HG02852 (cell line): Measurements from ENCODE around the gene FAM222B.

Experiments
- ATAC-seq: cut with Tn5 transposase; IDR thresholded peaks from one replicate; pipeline ENCODE4 v1.9.1; 2021; ENCODE audit warnings: mild to moderate bottlenecking, moderate library complexity; ENCODE audit not compliant: unreplicated experiment

Gene FAM222B

GRCh38 chr17:28777178-28777577 lies 65.4 kb downstream of the FAM222B start:
- ATAC-seq: no peak

GRCh38 chr17:28774206-28774605 lies 68.4 kb downstream of the FAM222B start:
- ATAC-seq: no peak

GRCh38 chr17:28773736-28774135 lies 68.9 kb downstream of the FAM222B start:
- ATAC-seq: no peak

- no peak for ATAC-seq
Measured at GRCh38 chr17:28765038-28765437, 77.6 kb downstream of the FAM222B start.

- ATAC-seq: no peak
Measured at GRCh38 chr17:28763804-28764266, 78.8 kb downstream of the FAM222B start.

- peak; percentile 52 for ATAC-seq
Measured at GRCh38 chr17:28763137-28763799, 79.3 kb downstream of the FAM222B start.

- ATAC-seq: no peak
Measured at GRCh38 chr17:28760601-28761562, 81.7 kb downstream of the FAM222B start.

GRCh38 chr17:28759256-28759865 lies 83.2 kb downstream of the FAM222B start:
- no peak for ATAC-seq

- no peak for ATAC-seq
Measured at GRCh38 chr17:28758411-28759121, 84.0 kb downstream of the FAM222B start.

GRCh38 chr17:28756049-28756804 lies 86.4 kb downstream of the FAM222B start:
- ATAC-seq: no peak

GRCh38 chr17:28755486-28755885 lies 87.1 kb downstream of the FAM222B start:
- no peak for ATAC-seq

- no peak for ATAC-seq
Measured at GRCh38 chr17:28751600-28752366, 90.8 kb downstream of the FAM222B start.

GRCh38 chr17:28750178-28751047 lies 92.2 kb downstream of the FAM222B start:
- peak; percentile 63 for ATAC-seq

GRCh38 chr17:28749516-28750177 lies 92.9 kb downstream of the FAM222B start:
- no peak for ATAC-seq

- ATAC-seq: no peak
Measured at GRCh38 chr17:28748852-28749515, 93.6 kb downstream of the FAM222B start.

GRCh38 chr17:28747801-28748750 lies 94.5 kb downstream of the FAM222B start:
- ATAC-seq: no peak
